CD14-positive monocyte (primary cell): ENCODE measurements around the gene KAZN. TPM values are rescaled to one million over a fixed set of nuclear protein-coding genes. Genes with fewer than 3 reads are reported as not detected.

ENCODE experiments used
- DNase-seq, 3 donors: peaks; one replicate each; pipeline ENCODE4 v3.0.0-alpha.2; 2011 to 2022
- H2AFZ ChIP-seq: 2 replicates; pipeline ENCODE4 v1.6.0; 2012; ENCODE audit warnings: mild to moderate bottlenecking, low read depth, low read length, inconsistent platforms; ENCODE audit not compliant: insufficient read depth, poor library complexity, severe bottlenecking
- H3K27ac ChIP-seq, 2 donors: 1 replicate in 1 of 2; 2 replicates in 1 of 2; pipeline ENCODE4 v1.5.1; 2012 to 2013; ENCODE audit warnings: low read length in 2 of 2, control low read depth in 1 of 2, inconsistent platforms in 1 of 2, low read depth in 1 of 2, mild to moderate bottlenecking in 1 of 2
- H3K27me3 ChIP-seq, 2 donors: one replicate each; pipeline versions ENCODE4 v1.6.0 to v1.6.1; 2011 to 2013; ENCODE audit warnings: low read length in 2 of 2; ENCODE audit not compliant: control insufficient read depth in 2 of 2, insufficient read depth in 2 of 2
- H3K36me3 ChIP-seq, 2 donors: replicated peaks in 1 of 2; 1 replicate in 1 of 2; 2 replicates in 1 of 2; pipeline versions ENCODE4 v1.5.1 to v1.6.1; 2012 to 2013; ENCODE audit warnings: low read length in 2 of 2, control low read depth in 1 of 2, inconsistent platforms in 1 of 2, mild to moderate bottlenecking in 1 of 2; ENCODE audit not compliant: insufficient read depth in 2 of 2, control insufficient read depth in 1 of 2
- H3K4me1 ChIP-seq, 2 donors: 1 replicate in 1 of 2; 2 replicates in 1 of 2; pipeline versions ENCODE4 v1.5.1 to v1.6.1; 2012 to 2013; ENCODE audit warnings: low read length in 2 of 2, control low read depth in 1 of 2, inconsistent platforms in 1 of 2, mild to moderate bottlenecking in 1 of 2, moderate library complexity in 1 of 2; ENCODE audit not compliant: insufficient read depth in 2 of 2, control insufficient read depth in 1 of 2
- H3K4me2 ChIP-seq: replicated peaks from 2 replicates; pipeline ENCODE3; 2012; ENCODE audit warnings: low read length, moderate library complexity, mild to moderate bottlenecking; ENCODE audit not compliant: poor library complexity, severe bottlenecking; ENCODE audit errors: extremely low read depth
- H3K4me3 ChIP-seq, 3 experiments: fragments of 200-600 bp in 1 of 3; sonication (generic) in 1 of 3; replicated peaks in 1 of 3; 1 replicate in 2 of 3; 2 replicates in 1 of 3; pipeline ENCODE4 v1.5.1; 2011 to 2013; ENCODE audit warnings: low read length in 3 of 3, mild to moderate bottlenecking in 3 of 3, control low read depth in 2 of 3, low read depth in 2 of 3, inconsistent platforms in 1 of 3, moderate library complexity in 1 of 3
- H3K79me2 ChIP-seq: 2 replicates; pipeline ENCODE4 v1.6.0; 2012; ENCODE audit warnings: mild to moderate bottlenecking, control low read depth, inconsistent platforms, low read length, moderate library complexity; ENCODE audit not compliant: insufficient read depth
- H3K9ac ChIP-seq: 2 replicates; pipeline ENCODE4 v1.6.0; 2017; ENCODE audit warnings: low read length, mild to moderate bottlenecking; ENCODE audit not compliant: insufficient read depth, poor library complexity, severe bottlenecking
- H3K9me3 ChIP-seq, 2 donors: replicated peaks in 1 of 2; 1 replicate in 1 of 2; 2 replicates in 1 of 2; pipeline versions ENCODE4 v1.5.1 to v1.6.1; 2012 to 2013; ENCODE audit warnings: low read length in 2 of 2, control low read depth in 1 of 2; ENCODE audit not compliant: control insufficient read depth in 1 of 2, insufficient read depth in 1 of 2
- H4K20me1 ChIP-seq: 2 replicates; pipeline ENCODE4 v1.6.0; 2012; ENCODE audit warnings: mild to moderate bottlenecking, low read length, control low read depth, moderate library complexity; ENCODE audit not compliant: insufficient read depth
- H3K27ac Mint-ChIP-seq, 7 donors: one replicate each; pipeline ENCODE4 v1.8.0; 2020; ENCODE audit warnings: mild to moderate bottlenecking in 7 of 7, mixed read lengths in 7 of 7, moderate library complexity in 6 of 7, inconsistent platforms in 2 of 7
- H3K27me3 Mint-ChIP-seq, 3 donors: one replicate each; pipeline ENCODE4 v1.8.0; 2021 to 2022; ENCODE audit warnings: low read depth in 3 of 3, mild to moderate bottlenecking in 3 of 3, mixed read lengths in 3 of 3, moderate library complexity in 3 of 3, inconsistent platforms in 1 of 3
- H3K36me3 Mint-ChIP-seq, 2 donors: one replicate each; pipeline ENCODE4 v1.8.0; 2020; ENCODE audit warnings: mixed read lengths in 2 of 2, inconsistent platforms in 1 of 2, mild to moderate bottlenecking in 1 of 2
- H3K4me1 Mint-ChIP-seq: one replicate; pipeline ENCODE4 v1.8.0; 2020; ENCODE audit warnings: mild to moderate bottlenecking, mixed read lengths
- H3K4me3 Mint-ChIP-seq, 2 donors: one replicate each; pipeline ENCODE4 v1.8.0; 2020; ENCODE audit warnings: mild to moderate bottlenecking in 2 of 2, mixed read lengths in 2 of 2, moderate library complexity in 1 of 2
- H3K9me3 Mint-ChIP-seq, 7 donors: one replicate each; pipeline ENCODE4 v1.8.0; 2020 to 2022; ENCODE audit warnings: mixed read lengths in 7 of 7, mild to moderate bottlenecking in 6 of 7, moderate library complexity in 6 of 7, inconsistent platforms in 2 of 7
- WGBS: methylation state at CpG from one replicate; pipeline ENCODE4 v1.1.5; 2013; ENCODE audit warnings: missing lambda C conversion rate; ENCODE audit not compliant: insufficient coverage; 5-methylcytosine and 5-hydroxymethylcytosine counted together
- intact Hi-C, 2 donors: fragments of 100-400 bp; cut with micrococcal nuclease; formaldehyde crosslinking; loops; one replicate each; pipeline versions ENCODE4 v1.15.0 to v1.15.1; 2023
- polyA plus RNA-seq, 3 donors: library from polyadenylated mRNA; depleted of rRNA in 1 of 3; unstranded in 2 of 3; stranded (reverse) in 1 of 3; fragments of 300-500 nt in 2 of 3; fragments of >200 nt in 1 of 3; fragmentation: Illumina TruSeq in 2 of 3; gene quantifications; 1 replicate in 2 of 3; 2 replicates in 1 of 3; pipeline ENCODE4 v1.2.3, GENCODE V29; 2012 to 2021
- TF ChIP-seq, protein P1 (sequence below): fragments of 200-600 bp; IDR thresholded peaks from one replicate; pipeline ENCODE4 v1.8.0; 2022; ENCODE audit warnings: antibody characterized with exemption, mild to moderate bottlenecking

KAZN gene
- polyA plus RNA-seq, 3 donors = not detected

DNA sequence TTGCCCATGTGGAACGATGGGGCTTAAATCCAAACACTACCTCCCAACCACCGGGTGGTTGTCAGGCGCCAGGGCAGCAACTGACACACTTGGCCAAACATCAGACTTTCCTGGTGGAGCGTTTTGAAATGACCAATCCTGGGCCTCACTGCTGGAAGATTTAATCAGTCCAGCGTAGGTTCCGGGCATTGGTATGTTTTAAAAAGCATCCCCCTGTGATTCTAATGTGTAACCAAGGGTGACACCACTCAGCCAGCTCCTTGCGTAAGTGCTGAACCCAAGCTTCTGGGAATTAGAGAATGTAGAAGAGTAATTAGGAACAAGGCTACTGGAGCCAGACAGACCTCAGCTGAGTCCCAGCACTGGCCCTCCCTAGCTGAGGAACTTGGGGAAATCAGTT, 44.8 kb upstream of the KAZN start:
- Histone ChIP-seq H4K20me1 (no peaks in the 10 kb centered on the region), H3K27me3 (peaks cover 0 to 3% of the 10 kb centered on the region in 2 donors), H3K9ac (no peak overlapping the region), H3K4me3 (no peak overlapping the region), H2AFZ (no peak overlapping the region), H3K79me2 (no peaks in the 10 kb centered on the region), H3K36me3 (no peaks in the 10 kb centered on the region), H3K4me1 (no peaks in the 10 kb centered on the region), H3K4me2 (no peak overlapping the region), H3K9me3 (no peaks in the 10 kb centered on the region), H3K27ac (no peak overlapping the region)
- Mint-ChIP-seq H3K27ac (no peak overlapping the region), H3K36me3 (no peaks in the 10 kb centered on the region), H3K4me1 (no peaks in the 10 kb centered on the region), H3K4me3 (no peak overlapping the region), H3K9me3 (peaks cover 0 to 3% (median 0%) of the 10 kb centered on the region in 7 donors), H3K27me3 (peaks cover 10 to 26% (median 23%) of the 10 kb centered on the region in 3 donors)
- intact Hi-C loops = no loop called here
- 75% methylated on average over 5 of the region's 7 CpGs for WGBS
- TF ChIP-seq, protein P1, sequence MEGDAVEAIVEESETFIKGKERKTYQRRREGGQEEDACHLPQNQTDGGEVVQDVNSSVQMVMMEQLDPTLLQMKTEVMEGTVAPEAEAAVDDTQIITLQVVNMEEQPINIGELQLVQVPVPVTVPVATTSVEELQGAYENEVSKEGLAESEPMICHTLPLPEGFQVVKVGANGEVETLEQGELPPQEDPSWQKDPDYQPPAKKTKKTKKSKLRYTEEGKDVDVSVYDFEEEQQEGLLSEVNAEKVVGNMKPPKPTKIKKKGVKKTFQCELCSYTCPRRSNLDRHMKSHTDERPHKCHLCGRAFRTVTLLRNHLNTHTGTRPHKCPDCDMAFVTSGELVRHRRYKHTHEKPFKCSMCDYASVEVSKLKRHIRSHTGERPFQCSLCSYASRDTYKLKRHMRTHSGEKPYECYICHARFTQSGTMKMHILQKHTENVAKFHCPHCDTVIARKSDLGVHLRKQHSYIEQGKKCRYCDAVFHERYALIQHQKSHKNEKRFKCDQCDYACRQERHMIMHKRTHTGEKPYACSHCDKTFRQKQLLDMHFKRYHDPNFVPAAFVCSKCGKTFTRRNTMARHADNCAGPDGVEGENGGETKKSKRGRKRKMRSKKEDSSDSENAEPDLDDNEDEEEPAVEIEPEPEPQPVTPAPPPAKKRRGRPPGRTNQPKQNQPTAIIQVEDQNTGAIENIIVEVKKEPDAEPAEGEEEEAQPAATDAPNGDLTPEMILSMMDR = no peak
- no peak for DNase-seq

DNA sequence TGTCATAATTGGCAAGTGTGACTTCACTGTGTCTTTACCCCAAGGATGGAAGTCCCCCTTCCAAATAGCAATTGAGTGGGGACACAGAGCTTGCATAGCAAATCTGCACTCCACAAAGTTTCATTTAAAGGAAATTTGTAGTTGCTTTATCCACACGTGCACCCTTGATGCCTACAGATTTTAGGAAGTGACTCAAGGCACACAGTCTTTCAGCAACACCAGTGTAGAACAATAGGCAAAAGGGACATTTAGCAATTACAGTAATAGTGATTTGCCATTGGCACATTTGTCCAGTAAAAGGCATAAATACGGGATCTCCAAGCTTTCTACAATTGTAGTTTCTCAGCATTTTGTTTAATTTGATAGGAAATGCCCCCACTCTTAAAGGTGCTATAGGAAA, 43.4 kb upstream of the KAZN start:
- no peak overlapping the region for H3K4me3 ChIP-seq
- H4K20me1 ChIP-seq = no peaks in the 10 kb centered on the region
- WGBS = 50% methylated on average over 2 of the region's 2 CpGs
- Mint-ChIP-seq H3K4me1 (no peaks in the 10 kb centered on the region), H3K4me3 (no peak overlapping the region), H3K27me3 (peaks cover 11 to 22% (median 20%) of the 10 kb centered on the region in 3 donors), H3K36me3 (no peaks in the 10 kb centered on the region), H3K27ac (no peak overlapping the region), H3K9me3 (peaks cover 0 to 3% (median 0%) of the 10 kb centered on the region in 7 donors)
- no peaks in the 10 kb centered on the region for H3K4me1 ChIP-seq
- no peak for DNase-seq
- H3K4me2 ChIP-seq = no peak overlapping the region
- H3K27me3 ChIP-seq = peaks cover 0 to 3% of the 10 kb centered on the region in 2 donors
- H2AFZ ChIP-seq = no peak overlapping the region
- TF ChIP-seq, protein P1 = no peak
- no peak overlapping the region for H3K9ac ChIP-seq
- no peak overlapping the region for H3K27ac ChIP-seq
- intact Hi-C loops = no loop called here
- no peaks in the 10 kb centered on the region for H3K9me3 ChIP-seq
- H3K79me2 ChIP-seq = no peaks in the 10 kb centered on the region
- no peaks in the 10 kb centered on the region for H3K36me3 ChIP-seq
